Tibial artery (tissue), 4 donors: ENCODE measurements around the gene AMPD2.
"Not testable (repeated sequence)": the region's sequence is repeated elsewhere in the genome, so short reads cannot be mapped to it uniquely, and the experiment has no call there.

Experiments
- DNase-seq, 2 donors: peaks; one replicate each; pipeline ENCODE4 v3.0.0-alpha.2; 2019
- H3K27ac ChIP-seq, 2 donors: fragments of 200-600 bp; sonication (generic) in 1 of 2; 1 replicate in 1 of 2; 2 replicates in 1 of 2; pipeline ENCODE4 v1.5.1; 2018 to 2019; ENCODE audit warnings: mild to moderate bottlenecking in 1 of 2
- H3K27me3 ChIP-seq, 2 donors: fragments of 200-600 bp; sonication (generic) in 1 of 2; one replicate each; pipeline versions ENCODE4 v1.5.1 to v1.6.0; 2016 to 2019
- H3K36me3 ChIP-seq, 3 donors: fragments of 200-600 bp; sonication (generic) in 2 of 3; one replicate each; pipeline ENCODE4 v1.5.1; 2016 to 2019; ENCODE audit warnings: mild to moderate bottlenecking in 2 of 3
- H3K4me1 ChIP-seq, 4 donors: fragments of 200-600 bp; sonication (generic) in 2 of 4; 1 replicate in 3 of 4; 2 replicates in 1 of 4; pipeline ENCODE4 v1.5.1; 2016 to 2019
- H3K4me3 ChIP-seq, 2 donors: fragments of 200-600 bp; sonication (generic) in 1 of 2; 1 replicate in 1 of 2; 2 replicates in 1 of 2; pipeline ENCODE4 v1.5.1; 2018 to 2019; ENCODE audit warnings: mild to moderate bottlenecking in 2 of 2
- H3K9me3 ChIP-seq, 3 donors: fragments of 200-600 bp; sonication (generic) in 1 of 3; one replicate each; pipeline ENCODE4 v1.5.1; 2016 to 2019
- CTCF ChIP-seq, 2 experiments: fragments of 200-600 bp in 1 of 2; fragments of 450-650 bp in 1 of 2; IDR thresholded peaks; one replicate each; pipeline ENCODE4 v1.5.1; 2017 to 2019; ENCODE audit warnings: antibody characterized with exemption in 2 of 2, mild to moderate bottlenecking in 1 of 2, moderate library complexity in 1 of 2
- intact Hi-C: fragments of 100-400 bp; cut with DNase I; formaldehyde crosslinking; loops from one replicate; pipeline ENCODE4 v1.15.0; 2023; ENCODE audit warnings: low total_unique reads

Gene AMPD2

GRCh38 chr1:109668123-109668775, 48.6 kb downstream of the AMPD2 start:
- Histone ChIP-seq H3K4me3 (peak overlapping the region; percentile 58 to 66), H3K4me1 (peaks cover 0 to 16% (median 8%) of the 10 kb centered on the region in 4 donors), H3K9me3 (no peaks in the 10 kb centered on the region), H3K27ac (peak overlapping the region; percentile 44 to 69), H3K27me3 (no peaks in the 10 kb centered on the region), H3K36me3 (peaks cover 0 to 20% (median 0%) of the 10 kb centered on the region in 3 donors)
- DNase-seq: no peak
- intact Hi-C loops: no loop called here
- TF ChIP-seq CTCF (IDR thresholded peaks at IDR 0.05): no peak

- H3K27ac ChIP-seq: no peak overlapping the region
- DNase-seq: no peak
- intact Hi-C loops: no loop called here
Measured at GRCh38 chr1:109669246-109669948, 49.8 kb downstream of the AMPD2 start.

GRCh38 chr1:109669949-109670302, 50.3 kb downstream of the AMPD2 start:
- H3K4me1 ChIP-seq: peaks cover 0 to 11% (median 8%) of the 10 kb centered on the region in 4 donors
- DNase-seq, H3K27me3 ChIP-seq, H3K9me3 ChIP-seq, H3K4me3 ChIP-seq, intact Hi-C loops, H3K27ac ChIP-seq: not testable (repeated sequence)
- peaks cover 0 to 26% (median 0%) of the 10 kb centered on the region in 3 donors for H3K36me3 ChIP-seq

More at GRCh38 chr1:109669246-109669948, 49.8 kb downstream of the AMPD2 start:
- TF ChIP-seq CTCF (IDR thresholded peaks at IDR 0.05): no peak
- Histone ChIP-seq H3K36me3 (peaks cover 0 to 26% (median 0%) of the 10 kb centered on the region in 3 donors), H3K27me3 (no peaks in the 10 kb centered on the region), H3K4me3 (no peak overlapping the region), H3K9me3 (no peaks in the 10 kb centered on the region), H3K4me1 (peaks cover 0 to 11% (median 8%) of the 10 kb centered on the region in 4 donors)

- Histone ChIP-seq H3K4me1 (peaks cover 0 to 11% (median 8%) of the 10 kb centered on the region in 4 donors), H3K9me3 (no peaks in the 10 kb centered on the region), H3K4me3 (no peak overlapping the region), H3K27me3 (no peaks in the 10 kb centered on the region), H3K27ac (no peak overlapping the region), H3K36me3 (peaks cover 0 to 26% (median 0%) of the 10 kb centered on the region in 3 donors)
- DNase-seq: no peak
- intact Hi-C loops: no loop called here
- TF ChIP-seq CTCF (IDR thresholded peaks at IDR 0.05): no peak
Measured at GRCh38 chr1:109671067-109671466, 51.4 kb downstream of the AMPD2 start.

- H3K27ac ChIP-seq, intact Hi-C loops, H3K27me3 ChIP-seq, H3K4me3 ChIP-seq, H3K4me1 ChIP-seq, H3K9me3 ChIP-seq, DNase-seq: not testable (repeated sequence)
- peaks cover 0 to 26% (median 0%) of the 10 kb centered on the region in 3 donors for H3K36me3 ChIP-seq
Measured at GRCh38 chr1:109673861-109674260, 54.2 kb downstream of the AMPD2 start.

GRCh38 chr1:109676683-109677381, 57.2 kb downstream of the AMPD2 start:
- H3K4me1 ChIP-seq, DNase-seq, intact Hi-C loops, H3K9me3 ChIP-seq, H3K27me3 ChIP-seq, H3K27ac ChIP-seq, H3K4me3 ChIP-seq: not testable (repeated sequence)
- peaks cover 0 to 16% (median 0%) of the 10 kb centered on the region in 3 donors for H3K36me3 ChIP-seq

- intact Hi-C loops: no loop called here
Measured at GRCh38 chr1:109677459-109677858, 57.8 kb downstream of the AMPD2 start.

GRCh38 chr1:109678637-109679036, 59.0 kb downstream of the AMPD2 start:
- H3K36me3 ChIP-seq, H3K4me1 ChIP-seq, H3K9me3 ChIP-seq, H3K4me3 ChIP-seq, H3K27me3 ChIP-seq, DNase-seq, intact Hi-C loops, H3K27ac ChIP-seq: not testable (repeated sequence)

More at GRCh38 chr1:109677459-109677858, 57.8 kb downstream of the AMPD2 start:
- Histone ChIP-seq H3K4me3 (no peak overlapping the region), H3K27ac (no peak overlapping the region), H3K36me3 (peaks cover 0 to 15% (median 0%) of the 10 kb centered on the region in 3 donors), H3K4me1 (no peaks in the 10 kb centered on the region), H3K9me3 (no peaks in the 10 kb centered on the region), H3K27me3 (no peaks in the 10 kb centered on the region)
- TF ChIP-seq CTCF (IDR thresholded peaks at IDR 0.05): no peak
- no peak for DNase-seq
